GM12875 (cell line): ENCODE data around the gene THSD4.

Experiments used
- H3K4me3 ChIP-seq: one replicate; pipeline ENCODE4 v1.5.1; 2011; ENCODE audit warnings: low read depth, low read length, control low read depth
- CTCF ChIP-seq: IDR thresholded peaks from 2 replicates; pipeline ENCODE4 v1.5.1; 2011; ENCODE audit warnings: low read depth, mild to moderate bottlenecking, control low read depth, inconsistent platforms, low read length, moderate library complexity, borderline replicate concordance; ENCODE audit not compliant: insufficient read depth

Gene THSD4

GRCh38 chr15:71476823-71477222, 361.6 kb downstream of the THSD4 start:
- no peak for TF ChIP-seq CTCF
- H3K4me3 ChIP-seq, result no peak overlapping the region

GRCh38 chr15:71480556-71480955, 365.3 kb downstream of the THSD4 start:
- H3K4me3 ChIP-seq, result no peak overlapping the region
- TF ChIP-seq CTCF, result no peak

- no peak for TF ChIP-seq CTCF
- no peak overlapping the region for H3K4me3 ChIP-seq
Observed at GRCh38 chr15:71484080-71484479, 368.8 kb downstream of the THSD4 start.

GRCh38 chr15:71485094-71485693, 369.9 kb downstream of the THSD4 start:
- H3K4me3 ChIP-seq, result no peak overlapping the region
- peak; percentile 72 for TF ChIP-seq CTCF

- no peak overlapping the region for H3K4me3 ChIP-seq
- no peak for TF ChIP-seq CTCF
Observed at GRCh38 chr15:71489570-71489969, 374.3 kb downstream of the THSD4 start.

GRCh38 chr15:71493526-71493925, 378.3 kb downstream of the THSD4 start:
- no peak overlapping the region for H3K4me3 ChIP-seq

More at GRCh38 chr15:71493526-71493925, 378.3 kb downstream of the THSD4 start:
- TF ChIP-seq CTCF, result no peak
